HG02970 (cell line): ENCODE data around the gene RAPGEF5.

Source experiments
- ATAC-seq: cut with Tn5 transposase; IDR thresholded peaks from one replicate; pipeline ENCODE4 v1.9.1; 2021; ENCODE audit warnings: mild to moderate bottlenecking, moderate library complexity, moderate number of reproducible peaks; ENCODE audit not compliant: unreplicated experiment, low FRiP score

The RAPGEF5 gene

GRCh38 chr7:22167482-22167881, 189.5 kb downstream of the RAPGEF5 start:
- no peak for ATAC-seq

DNA sequence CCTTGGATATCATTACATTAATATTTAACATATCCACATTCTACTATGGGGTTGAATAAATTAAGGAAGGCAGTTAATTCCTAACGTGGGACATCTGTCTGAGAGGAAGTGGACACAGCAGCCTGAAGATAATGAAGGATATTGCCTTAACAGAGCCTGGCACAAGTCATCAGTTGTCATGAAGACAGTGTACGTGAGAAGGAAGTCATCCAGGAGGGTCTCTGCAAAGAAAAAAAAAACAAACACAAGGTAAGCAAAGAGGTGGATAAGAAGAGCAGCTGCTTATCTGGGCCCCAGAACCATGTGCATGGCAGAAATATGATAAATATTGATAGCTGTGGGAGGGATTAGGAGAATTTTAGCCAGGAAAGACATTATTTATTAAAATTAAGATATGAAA, 190.0 kb downstream of the RAPGEF5 start:
- no peak for ATAC-seq

GRCh38 chr7:22159341-22159740, 197.6 kb downstream of the RAPGEF5 start:
- ATAC-seq = no peak

- ATAC-seq = no peak
Observed at GRCh38 chr7:22157552-22157951, 199.4 kb downstream of the RAPGEF5 start.

GRCh38 chr7:22156205-22156604, 200.7 kb downstream of the RAPGEF5 start:
- no peak for ATAC-seq

DNA sequence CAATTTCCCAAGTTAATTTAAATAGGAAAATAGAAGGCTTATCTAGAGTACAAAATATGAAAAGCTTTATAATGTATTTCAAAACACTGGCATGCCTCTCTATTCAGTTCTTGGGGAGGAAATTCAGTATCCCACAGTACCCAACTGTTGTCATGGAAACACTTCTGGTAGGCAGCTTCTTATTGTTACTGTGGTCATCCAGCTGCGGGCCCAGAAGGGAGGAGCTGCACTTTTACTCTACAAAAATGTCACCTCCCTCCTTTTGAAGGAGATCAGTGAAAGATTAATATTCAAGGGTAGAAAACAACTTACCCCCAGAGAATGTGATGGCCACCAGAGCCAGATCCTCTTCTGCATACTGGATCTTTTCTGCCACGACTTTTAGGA, 202.8 kb downstream of the RAPGEF5 start:
- no peak for ATAC-seq

- ATAC-seq = no peak
Observed at GRCh38 chr7:22153432-22154142, 203.4 kb downstream of the RAPGEF5 start.

- ATAC-seq = no peak
Observed at GRCh38 chr7:22152690-22153089, 204.3 kb downstream of the RAPGEF5 start.

GRCh38 chr7:22151901-22152300, 205.1 kb downstream of the RAPGEF5 start:
- ATAC-seq = no peak

DNA sequence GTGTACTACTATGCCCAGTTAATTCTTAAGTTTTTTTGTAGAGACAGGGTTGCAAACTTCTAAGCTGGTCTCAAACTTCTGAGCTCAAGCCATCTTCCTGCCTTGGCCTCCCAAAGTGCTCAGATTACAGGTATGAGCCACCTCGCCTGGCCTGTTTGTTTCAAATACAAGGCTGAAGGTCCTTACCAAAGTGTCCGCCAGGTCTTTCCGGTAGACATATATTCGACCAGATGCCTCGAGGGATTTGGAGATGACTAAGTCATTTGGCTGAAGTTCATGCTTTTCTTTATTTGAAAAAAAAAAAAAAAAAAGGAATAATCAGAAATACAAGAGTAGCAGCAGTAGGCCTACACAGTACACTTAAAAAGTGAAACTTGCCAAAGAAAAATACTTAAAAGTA, 206.7 kb downstream of the RAPGEF5 start:
- no peak for ATAC-seq

GRCh38 chr7:22147868-22148267, 209.1 kb downstream of the RAPGEF5 start:
- no peak for ATAC-seq

DNA sequence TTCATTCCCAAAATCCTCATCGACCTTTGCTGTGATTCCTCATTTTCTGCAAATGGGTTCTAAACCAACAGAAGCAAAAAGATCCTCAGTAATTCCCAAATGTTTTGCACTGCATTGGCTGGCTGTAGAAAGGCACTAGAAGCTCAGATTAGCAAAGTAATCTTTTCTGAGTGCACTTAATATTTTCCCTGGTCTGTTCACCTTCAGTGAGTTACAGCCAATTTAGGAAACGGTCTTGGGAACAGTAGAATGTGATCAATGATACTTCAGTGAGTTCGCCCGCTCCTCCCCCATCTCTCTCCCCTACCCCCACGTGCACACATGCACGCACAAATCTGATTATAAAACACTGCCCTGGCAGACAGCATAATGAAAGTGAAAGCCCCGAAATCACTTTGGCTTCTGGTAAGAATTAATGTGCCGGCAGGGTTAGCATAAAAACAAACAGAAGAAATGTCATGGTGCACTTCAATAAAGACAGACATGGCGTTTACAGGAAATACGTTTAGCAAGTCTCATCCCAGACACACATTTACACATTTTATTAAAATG, 209.9 kb downstream of the RAPGEF5 start:
- ATAC-seq = no peak

DNA sequence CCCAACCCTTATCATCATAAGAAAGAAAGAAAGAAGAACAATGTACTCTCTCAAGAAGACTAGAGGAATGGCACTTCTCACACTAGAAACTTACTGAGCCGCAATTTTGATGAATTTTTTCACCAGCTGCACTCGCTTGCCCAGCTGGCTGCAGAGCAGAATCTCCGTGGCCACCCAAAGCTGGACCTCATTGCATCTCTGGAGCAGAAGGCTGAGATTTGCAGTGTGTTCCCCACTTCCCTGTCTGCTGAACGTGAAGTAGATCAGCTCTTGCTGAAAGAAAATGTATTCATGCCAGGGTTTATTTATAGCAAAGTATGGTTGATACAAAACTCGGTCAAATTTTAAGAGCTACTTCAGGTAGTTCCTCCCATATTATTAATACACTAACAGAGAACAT, 212.0 kb downstream of the RAPGEF5 start:
- ATAC-seq = no peak

GRCh38 chr7:22143491-22143890, 213.5 kb downstream of the RAPGEF5 start:
- no peak for ATAC-seq

DNA sequence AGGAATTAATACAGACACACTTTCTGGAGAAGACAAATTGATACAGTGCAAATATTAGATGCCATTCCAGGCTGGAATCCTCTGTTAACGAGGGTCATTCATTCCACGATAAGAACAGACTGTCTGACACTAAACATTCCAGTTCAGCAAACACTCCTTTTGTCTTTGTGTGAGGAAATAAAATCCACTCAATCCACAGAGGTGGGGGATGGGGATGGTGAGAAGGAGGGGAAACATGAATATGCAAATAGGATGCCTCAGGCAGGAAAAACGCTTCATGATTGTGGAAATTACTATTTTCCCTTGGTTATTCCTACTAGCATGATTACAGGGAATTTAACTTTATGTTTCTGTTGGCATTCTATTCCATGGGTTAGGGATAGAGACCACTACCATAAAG, 214.4 kb downstream of the RAPGEF5 start:
- ATAC-seq = no peak

DNA sequence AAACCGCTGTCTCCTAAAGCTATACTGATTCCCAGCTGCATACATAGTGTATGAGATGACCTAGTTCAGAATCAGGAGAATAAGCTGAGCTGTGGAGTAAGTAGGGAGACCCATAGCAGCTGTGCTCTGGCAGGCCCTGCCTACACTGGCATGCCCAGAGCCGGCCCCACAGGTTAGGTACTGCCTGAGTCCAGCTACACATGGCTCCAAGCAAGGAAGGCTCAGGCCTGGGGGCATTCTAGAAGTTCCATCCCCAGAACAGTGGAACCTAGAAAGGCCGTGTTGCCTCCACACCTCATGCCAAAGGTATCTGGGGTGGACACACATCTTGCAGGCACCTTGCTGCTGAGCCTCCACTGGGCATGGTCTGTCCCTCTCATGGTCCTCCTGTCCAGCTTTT, 215.6 kb downstream of the RAPGEF5 start:
- ATAC-seq = no peak

DNA sequence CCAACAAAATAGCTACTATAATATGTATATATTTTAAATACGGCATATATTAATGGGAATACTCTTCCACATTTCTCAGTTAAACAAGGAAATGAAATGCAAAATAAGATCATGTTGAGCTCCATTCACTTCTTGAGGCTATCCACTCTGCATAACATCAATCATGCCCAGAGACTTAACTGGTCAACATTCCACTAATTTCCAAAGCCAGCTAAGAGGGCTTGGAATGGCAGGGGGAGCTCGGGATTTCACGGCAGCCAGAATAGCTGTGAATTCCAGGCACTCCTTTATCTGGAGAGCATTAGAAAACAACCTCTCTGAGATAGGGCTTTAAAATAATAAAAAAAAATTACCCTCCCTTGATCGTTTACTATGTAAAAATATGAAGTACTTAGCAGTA, 216.4 kb downstream of the RAPGEF5 start:
- no peak for ATAC-seq

DNA sequence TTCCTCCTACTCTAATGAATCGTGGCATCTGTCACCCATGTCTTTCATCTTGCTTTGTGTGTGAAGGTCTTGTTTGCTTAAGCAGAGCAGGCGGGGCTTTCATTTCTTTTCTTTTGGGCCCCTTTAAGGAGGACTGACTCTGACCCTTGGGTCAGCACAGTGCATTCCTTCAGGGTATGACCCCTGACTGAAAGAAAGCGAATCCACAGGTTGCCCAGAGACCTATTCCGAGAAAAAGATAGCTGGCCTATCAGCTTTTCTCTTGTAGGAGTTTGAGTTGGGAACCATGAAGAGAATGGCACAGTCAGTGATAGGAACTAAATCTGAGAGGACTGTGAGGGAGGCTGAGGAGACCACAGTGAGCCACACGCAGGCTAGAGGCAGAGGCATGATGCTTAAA, 218.1 kb downstream of the RAPGEF5 start:
- ATAC-seq = no peak

DNA sequence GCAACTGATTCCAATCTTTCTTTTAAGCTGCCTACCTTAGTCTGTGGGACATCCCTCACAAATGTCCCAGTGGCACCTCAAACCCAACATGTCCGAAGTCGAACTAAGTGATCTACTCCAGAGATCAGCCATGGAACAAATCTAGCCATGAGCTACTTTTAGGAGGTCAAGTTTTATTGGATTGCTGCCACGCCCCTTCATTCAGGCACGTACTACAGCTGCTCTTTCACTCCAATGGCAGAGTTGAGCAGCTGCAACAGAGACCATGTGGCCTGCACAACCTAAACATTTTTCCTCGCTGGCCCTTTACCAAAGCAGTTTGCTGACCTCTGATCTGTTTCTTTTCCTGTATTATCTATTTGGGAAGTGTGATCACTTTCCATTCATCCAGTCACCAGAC, 218.8 kb downstream of the RAPGEF5 start:
- ATAC-seq = no peak

DNA sequence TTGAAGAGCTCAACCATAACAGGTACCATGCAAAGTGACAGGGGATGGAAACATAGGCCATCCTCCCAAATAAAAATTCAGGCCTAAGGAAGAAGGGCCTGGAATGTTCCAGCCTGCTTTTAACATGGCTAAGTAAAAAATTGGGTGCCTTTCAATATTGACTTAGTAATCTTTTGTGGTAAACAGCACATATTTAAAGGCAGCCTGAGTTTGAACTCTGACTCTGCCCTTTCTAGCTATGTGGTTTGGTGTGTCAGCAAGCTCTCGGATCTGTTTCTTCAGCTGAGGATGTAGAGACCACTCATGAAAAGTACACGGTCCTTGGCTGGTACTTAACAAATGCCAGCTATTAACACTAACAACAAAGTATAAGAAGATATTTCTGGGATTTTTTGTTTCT, 219.5 kb downstream of the RAPGEF5 start:
- ATAC-seq = no peak

DNA sequence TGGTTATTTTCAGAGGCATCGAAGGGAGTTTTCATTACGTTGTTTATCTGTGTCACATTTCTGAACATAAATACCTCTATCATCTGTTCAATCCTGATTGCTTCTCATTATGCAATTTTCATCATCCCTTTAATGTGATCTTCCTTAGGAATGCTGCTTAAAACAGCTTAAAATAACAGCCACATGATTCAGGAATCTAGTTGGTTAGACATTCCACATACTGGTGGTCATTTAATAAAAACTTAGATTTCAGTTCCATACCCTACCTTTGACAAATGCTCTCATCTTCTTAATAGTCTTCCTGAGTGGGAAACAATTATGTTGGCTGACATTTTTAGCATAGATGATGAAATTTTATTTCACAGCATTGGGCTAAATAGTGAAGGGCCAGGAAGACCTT, 219.9 kb downstream of the RAPGEF5 start:
- ATAC-seq = no peak

- no peak for ATAC-seq
Observed at GRCh38 chr7:22129819-22130580, 227.0 kb downstream of the RAPGEF5 start.
